GF-D8 (cell line): ENCODE measurements around the gene ANGPTL2.
"Not testable (repeated sequence)": the region's sequence is repeated elsewhere in the genome, so short reads cannot be mapped to it uniquely, and the experiment has no call there.

ENCODE experiments used
- DNase-seq: peaks from one replicate; lab custom pipeline; 2025; lab: John Stamatoyannopoulos, UW

ANGPTL2 gene

GRCh38 chr9:127154390-127155191, 32.2 kb upstream of the ANGPTL2 start:
- DNase-seq: no peak

- DNase-seq: no peak
These were observed 31.6 kb upstream of the ANGPTL2 start for GRCh38 chr9:127154003-127154389.

GRCh38 chr9:127153501-127153900, 31.1 kb upstream of the ANGPTL2 start:
- no peak for DNase-seq

DNA sequence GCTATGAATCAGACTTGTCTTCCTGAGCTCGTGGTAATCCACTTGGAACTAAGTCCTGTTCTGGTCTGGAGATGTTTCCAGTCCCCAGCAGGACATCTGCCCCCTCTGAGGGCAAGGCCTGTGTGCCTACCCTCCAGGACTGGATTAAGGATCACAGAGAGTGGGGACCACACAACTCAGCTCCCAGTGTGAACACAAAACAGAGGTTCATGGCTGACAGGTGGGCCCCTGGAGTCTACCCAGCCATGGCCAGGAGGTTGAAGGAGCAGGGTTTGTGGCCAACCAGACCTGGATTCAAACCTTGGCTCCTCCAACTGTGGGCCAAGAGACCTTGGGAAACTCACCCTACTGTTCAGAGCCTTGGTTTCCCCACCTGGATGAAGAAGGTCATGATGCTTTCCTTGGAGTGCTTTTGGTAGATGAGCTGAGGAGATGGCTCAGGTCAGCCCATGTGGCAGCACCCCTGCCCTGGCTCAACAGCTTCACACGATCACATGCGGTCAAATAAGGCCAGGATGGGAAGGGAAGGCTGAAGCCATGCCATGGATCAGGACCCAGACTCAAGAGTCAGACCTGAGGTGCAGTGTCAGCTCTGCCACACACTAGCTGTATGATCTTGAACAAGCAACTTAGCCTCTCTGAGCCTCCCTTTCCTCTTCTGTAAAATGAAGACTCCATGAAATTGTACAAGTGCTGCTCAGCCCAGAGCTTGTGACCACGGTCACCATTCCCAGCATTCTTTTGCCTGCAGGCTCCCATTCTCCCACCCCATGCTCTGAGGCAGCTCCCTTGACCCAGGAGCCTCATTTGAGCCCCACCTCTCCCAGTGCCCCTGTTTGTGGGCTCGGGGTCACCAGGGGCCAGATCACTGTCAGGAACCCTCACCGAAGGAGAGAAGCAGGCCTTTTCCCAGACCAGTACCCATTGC, 27.3 kb upstream of the ANGPTL2 start:
- DNase-seq: no peak

DNA sequence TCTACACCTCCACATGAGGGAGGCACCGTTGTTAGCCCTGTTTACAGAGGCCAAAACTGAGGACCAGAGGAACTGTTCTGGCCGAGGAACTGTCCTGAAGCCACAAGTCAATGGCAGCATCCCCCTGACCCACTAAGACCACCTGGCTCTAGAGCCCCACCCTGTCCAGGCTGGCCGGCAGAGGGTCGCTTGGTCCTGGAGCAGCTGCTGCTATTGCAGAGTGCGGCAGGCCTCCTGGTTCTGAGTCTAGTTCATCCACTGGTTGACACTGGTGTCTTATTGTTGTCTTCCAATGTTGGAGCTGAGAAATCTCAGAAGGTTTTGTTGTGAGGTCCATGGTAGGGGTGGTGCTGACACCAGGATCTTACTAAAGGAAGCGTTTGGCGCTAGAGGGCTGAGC, 26.6 kb upstream of the ANGPTL2 start:
- DNase-seq: no peak

- DNase-seq: no peak
These were observed 25.6 kb upstream of the ANGPTL2 start for GRCh38 chr9:127148014-127148413.

GRCh38 chr9:127147251-127147650, 24.8 kb upstream of the ANGPTL2 start:
- DNase-seq: no peak

DNA sequence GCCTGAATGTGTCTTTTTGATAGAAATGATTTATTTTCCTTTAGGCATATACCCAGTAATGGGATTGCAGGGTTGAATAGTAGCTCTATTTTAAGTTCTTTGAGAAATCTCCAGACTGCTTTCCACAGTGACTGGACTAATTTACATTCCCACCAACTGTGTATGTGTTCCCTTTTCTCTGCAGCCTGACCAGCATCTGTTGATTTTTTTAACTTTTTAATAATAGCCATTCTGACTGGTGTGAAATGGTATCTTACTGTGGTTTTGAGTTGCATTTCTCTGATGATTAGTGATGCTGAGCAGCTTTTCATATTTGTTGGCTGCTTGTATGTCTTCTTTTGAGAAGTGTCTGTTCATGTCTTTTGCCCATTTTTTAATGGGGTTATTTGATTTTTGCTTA, 24.4 kb upstream of the ANGPTL2 start:
- DNase-seq: not testable (repeated sequence)

- DNase-seq: no peak
These were observed 22.4 kb upstream of the ANGPTL2 start for GRCh38 chr9:127144670-127145445.

DNA sequence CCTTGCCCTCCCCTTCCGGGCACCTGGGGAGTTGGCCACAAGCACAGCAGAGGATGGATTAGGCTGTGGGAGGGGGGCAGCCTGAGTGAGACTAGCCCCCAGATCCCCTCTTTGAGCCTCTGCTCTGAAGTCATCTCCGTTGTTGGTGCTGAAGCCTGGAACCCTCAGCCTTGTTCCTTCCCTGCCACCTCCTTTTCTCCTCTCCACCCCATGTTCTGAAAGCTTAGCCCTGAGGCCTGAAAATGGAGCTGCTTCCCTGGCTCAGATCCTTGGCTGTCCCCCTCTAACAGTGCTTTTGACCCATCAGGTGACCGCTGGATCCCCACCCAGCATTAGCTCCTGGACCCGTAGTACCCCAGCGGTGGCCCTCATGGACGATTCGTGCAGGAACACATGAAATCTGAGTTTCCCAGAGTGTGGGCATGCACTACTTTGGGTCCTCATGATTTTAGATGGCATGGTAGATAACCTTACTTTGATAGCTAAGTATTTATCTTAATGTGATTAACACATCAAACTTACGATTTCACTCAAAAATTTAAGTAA, 21.6 kb upstream of the ANGPTL2 start:
- no peak for DNase-seq

DNA sequence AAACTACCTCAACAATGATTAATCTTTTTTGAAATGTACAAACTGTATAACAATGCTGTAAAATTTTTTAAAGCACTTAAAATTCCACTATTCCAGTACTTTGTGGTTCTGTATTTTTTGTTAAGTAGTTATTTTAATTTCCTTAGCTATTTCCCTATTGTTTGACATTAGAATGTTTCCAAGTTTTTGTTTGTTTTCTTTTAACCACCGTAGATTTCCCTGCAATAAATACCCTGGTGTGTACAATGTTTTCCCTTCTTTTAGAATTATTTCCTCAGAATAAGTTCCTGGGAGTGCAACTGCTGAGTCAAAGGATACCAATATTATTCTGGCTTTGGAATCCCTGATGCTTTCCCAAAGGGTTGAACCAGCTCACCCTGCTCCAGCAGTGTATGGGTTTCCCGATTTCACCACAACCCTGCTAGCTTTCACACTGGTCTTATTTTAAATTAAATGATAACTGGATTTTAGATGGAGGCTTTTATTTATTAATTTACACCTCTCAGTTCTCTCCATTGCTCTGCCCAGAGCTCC, 20.6 kb upstream of the ANGPTL2 start:
- no peak for DNase-seq

DNA sequence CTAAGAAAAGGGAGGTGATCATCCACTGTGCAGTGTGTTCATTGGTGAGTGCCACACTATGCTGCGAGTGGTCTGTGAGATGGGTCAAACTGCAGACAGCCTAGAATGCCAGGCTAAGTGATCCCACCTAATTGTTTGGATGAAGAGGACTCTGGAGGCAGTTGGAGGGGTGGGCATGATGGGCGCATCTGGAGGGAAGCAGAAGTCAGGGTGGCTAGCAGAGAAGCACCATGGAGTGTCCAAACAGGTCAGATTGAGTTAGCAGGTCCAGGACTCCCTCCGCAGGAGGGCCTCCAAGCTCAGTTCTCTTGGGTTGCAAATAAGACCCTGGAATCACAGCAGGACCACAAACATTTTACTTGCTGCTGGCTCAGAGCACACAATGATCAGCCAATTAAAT, 19.9 kb upstream of the ANGPTL2 start:
- DNase-seq: no peak

DNA sequence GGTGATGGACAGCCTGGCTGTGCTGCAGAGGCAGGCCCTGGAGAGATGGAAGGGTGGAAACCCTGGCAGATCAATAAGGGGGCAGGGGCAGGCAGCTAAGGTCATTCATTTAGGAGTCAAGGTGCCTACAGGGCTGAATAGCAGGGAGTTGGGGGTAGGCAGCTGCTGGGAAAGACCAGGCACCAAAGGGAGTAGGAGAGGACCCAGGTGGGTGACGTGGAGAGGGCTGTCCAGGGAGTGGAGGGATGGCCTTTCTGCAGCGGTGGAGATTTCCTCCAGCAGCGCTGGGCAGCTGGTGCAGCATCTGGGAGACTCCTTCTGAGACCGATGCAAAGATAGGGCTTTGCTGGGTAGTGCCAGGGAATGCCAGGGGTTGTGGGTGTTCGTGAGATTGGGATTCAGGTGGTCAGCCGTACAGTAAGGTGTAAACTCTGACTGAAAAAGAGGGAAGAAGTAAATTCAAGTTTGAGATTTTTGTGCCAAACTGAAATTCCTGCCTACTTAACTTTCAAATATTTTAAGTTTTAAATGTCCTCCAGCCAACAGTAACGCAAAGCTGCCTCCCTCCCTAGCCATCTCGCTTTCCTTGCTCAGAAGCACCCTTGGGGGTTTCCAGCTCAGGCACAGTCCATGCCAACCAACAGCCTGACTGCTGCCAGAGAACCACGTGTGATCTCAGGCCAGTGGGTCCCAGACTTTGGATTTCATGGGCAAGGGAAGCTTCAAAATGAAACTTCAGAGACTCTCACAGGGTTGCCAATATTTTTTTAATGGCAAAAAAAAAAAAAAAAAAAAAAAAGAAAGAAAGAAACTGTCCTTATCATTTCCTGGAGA, 18.6 kb upstream of the ANGPTL2 start:
- DNase-seq: no peak

DNA sequence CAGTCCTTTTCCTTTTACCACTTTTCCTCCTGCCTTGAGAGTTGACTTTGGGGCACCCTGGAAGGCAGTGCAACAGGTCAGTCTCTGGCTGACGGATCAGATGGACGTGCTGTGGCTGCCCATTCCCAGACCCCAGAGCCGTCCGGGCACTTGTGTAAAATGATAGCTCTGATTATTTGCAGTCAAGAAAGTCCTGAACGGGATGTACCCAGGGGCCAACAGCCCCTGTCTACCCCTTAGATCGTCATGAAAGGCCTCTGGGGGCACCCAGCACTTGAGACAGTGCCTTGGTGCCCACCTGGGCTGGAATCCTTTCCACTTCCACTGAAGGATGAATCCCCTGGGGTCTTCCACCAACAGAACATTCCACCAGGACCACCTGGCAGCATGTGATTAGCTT, 17.7 kb upstream of the ANGPTL2 start:
- DNase-seq: no peak

- no peak for DNase-seq
These were observed 17.3 kb upstream of the ANGPTL2 start for GRCh38 chr9:127139775-127140174.

DNA sequence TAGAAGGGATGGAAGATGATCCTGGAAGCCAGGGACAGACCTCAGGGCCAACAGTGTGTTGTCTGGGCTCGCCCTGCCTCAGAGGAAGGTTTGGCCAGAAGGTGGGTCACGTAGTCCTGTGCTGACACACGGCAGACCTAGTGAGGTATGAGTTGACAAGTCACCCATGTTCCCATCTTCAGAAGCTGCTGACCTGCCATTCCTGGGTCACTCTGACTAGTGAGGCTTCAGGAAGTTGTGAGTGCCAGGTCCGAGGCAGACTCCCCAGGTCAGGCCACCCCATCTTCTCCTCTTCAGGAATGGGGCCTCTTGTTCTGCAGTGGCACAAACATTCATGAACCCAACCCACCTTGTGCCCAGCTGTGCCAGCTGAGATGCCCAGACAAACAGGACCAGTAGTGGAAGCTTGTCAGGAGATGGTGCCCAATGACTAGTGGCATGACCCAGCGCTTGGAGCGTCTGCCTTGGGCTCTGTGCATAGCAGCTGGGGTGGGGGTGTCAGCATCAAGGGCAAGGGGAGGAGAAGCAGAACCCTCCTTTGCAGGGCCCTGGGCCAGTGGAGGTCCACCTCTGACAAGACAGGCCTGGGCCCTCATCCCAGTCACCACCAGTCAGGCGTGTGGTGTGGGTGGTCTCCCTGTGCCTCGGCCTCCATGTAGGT, 16.8 kb upstream of the ANGPTL2 start:
- no peak for DNase-seq

DNA sequence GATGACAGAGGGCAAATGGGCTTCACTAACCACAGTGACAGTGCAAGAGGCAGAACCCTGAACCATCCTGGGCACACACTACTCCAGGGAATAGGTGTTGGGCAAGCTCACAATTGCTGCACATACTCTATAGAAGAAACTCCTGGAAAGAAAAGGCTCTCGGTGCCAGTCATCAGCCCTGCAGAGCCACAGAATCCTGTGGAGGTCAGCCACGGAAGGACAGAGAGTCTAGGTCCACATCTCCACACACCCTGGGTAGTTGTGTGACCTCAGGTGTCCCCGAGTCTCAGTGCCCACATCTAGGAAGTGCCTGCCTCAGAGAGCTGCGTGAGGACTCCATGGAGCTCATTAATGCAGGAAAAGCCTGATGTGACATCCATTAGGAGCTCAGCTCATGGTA, 16.0 kb upstream of the ANGPTL2 start:
- DNase-seq: no peak

GRCh38 chr9:127137640-127138360, 15.4 kb upstream of the ANGPTL2 start:
- DNase-seq: no peak

- DNase-seq: no peak
These were observed 14.6 kb upstream of the ANGPTL2 start for GRCh38 chr9:127136880-127137639.
